GM19397 (cell line): ENCODE data around the gene PRPF31.

ENCODE experiments used
- ATAC-seq: cut with Tn5 transposase; IDR thresholded peaks from one replicate; pipeline ENCODE4 v1.9.1; 2021; ENCODE audit warnings: mild to moderate bottlenecking, moderate library complexity; ENCODE audit not compliant: unreplicated experiment

The PRPF31 gene

GRCh38 chr19:54138489-54139256 is 23.1 kb downstream of the PRPF31 start:
- ATAC-seq: no peak

- ATAC-seq: no peak
Observed at GRCh38 chr19:54141356-54141755, 25.8 kb downstream of the PRPF31 start.

- ATAC-seq: no peak
Observed at GRCh38 chr19:54142166-54142780, 26.7 kb downstream of the PRPF31 start.

- no peak for ATAC-seq
Observed at GRCh38 chr19:54145541-54146158, 30.1 kb downstream of the PRPF31 start.

- no peak for ATAC-seq
Observed at GRCh38 chr19:54147676-54148075, 32.1 kb downstream of the PRPF31 start.

- no peak for ATAC-seq
Observed at GRCh38 chr19:54148158-54148557, 32.6 kb downstream of the PRPF31 start.

GRCh38 chr19:54149021-54149812 is 33.7 kb downstream of the PRPF31 start:
- no peak for ATAC-seq

- ATAC-seq: no peak
Observed at GRCh38 chr19:54151362-54152035, 35.9 kb downstream of the PRPF31 start.

GRCh38 chr19:54152267-54152666 is 36.7 kb downstream of the PRPF31 start:
- ATAC-seq: no peak

- no peak for ATAC-seq
Observed at GRCh38 chr19:54152878-54153524, 37.4 kb downstream of the PRPF31 start.

GRCh38 chr19:54153731-54154326 is 38.3 kb downstream of the PRPF31 start:
- no peak for ATAC-seq

GRCh38 chr19:54154603-54155345 is 39.2 kb downstream of the PRPF31 start:
- no peak for ATAC-seq

GRCh38 chr19:54155694-54156093 is 40.1 kb downstream of the PRPF31 start:
- no peak for ATAC-seq

GRCh38 chr19:54156490-54156889 is 40.9 kb downstream of the PRPF31 start:
- no peak for ATAC-seq

GRCh38 chr19:54156953-54157352 is 41.4 kb downstream of the PRPF31 start:
- no peak for ATAC-seq

- no peak for ATAC-seq
Observed at GRCh38 chr19:54158812-54159351, 43.3 kb downstream of the PRPF31 start.

GRCh38 chr19:54159352-54160181 is 44.0 kb downstream of the PRPF31 start, which contains the start of gene LENG1:
LENG1 (minus strand) TSS chr19:54159721; CDS start chr19:54159695, 26 bp downstream.
- ATAC-seq: peak; percentile 89
